ENCODE measurements around the gene AATK. TPM values are rescaled to one million over a fixed set of nuclear protein-coding genes. Genes with fewer than 3 reads are reported as not detected.

AATK gene
- total RNA-seq, 1 experiment from 2014 or later, result 0.46 TPM

- no peaks in the 10 kb centered on the region for H3K79me2 ChIP-seq (ENCODE audit: low read depth)
- no peaks in the 10 kb centered on the region for H3K9me3 ChIP-seq (ENCODE audit: insufficient read depth, low read depth)
- no peaks in the 10 kb centered on the region for H3K36me3 ChIP-seq (ENCODE audit: low read depth)
- no peak overlapping the region for H2AFZ ChIP-seq
- no peak for DNase-seq
- no peak overlapping the region for H3K27ac ChIP-seq
- no peaks in the 10 kb centered on the region for H3K9me2 ChIP-seq (ENCODE audit: insufficient read depth)
- ChIA-PET CTCF (no interaction called here), POLR2A (ENCODE audit: unreplicated experiment) (no interaction called here)
- intact Hi-C loops (cut with micrococcal nuclease; ENCODE audit: unreplicated experiment), result no loop called here
- no peaks in the 10 kb centered on the region for H3K4me1 ChIP-seq (replicated peaks; ENCODE audit: insufficient read depth)
- TF ChIP-seq EZH2 (IDR thresholded peaks at IDR 0.05; ENCODE audit: low read depth) (no peak), CTCF (conservative IDR thresholded peaks at IDR 0.05) (no peak)
- no peak overlapping the region for H3K4me3 ChIP-seq
- no peaks in the 10 kb centered on the region for H3F3A ChIP-seq (ENCODE audit: insufficient read depth, low read depth)
- H3K4me2 ChIP-seq, result no peak overlapping the region
- H4K20me1 ChIP-seq (ENCODE audit: insufficient read depth), result no peaks in the 10 kb centered on the region
- peaks cover 21% of the 10 kb centered on the region; the same call in 1 of the 2 replicates for H3K27me3 ChIP-seq (ENCODE audit: insufficient read depth, low read depth)
- BruUV-seq (replicated peaks), result no TSS peak
These were observed 5.7 kb downstream of the AATK start for GRCh38 chr17:81160306-81160705.

- no peak for TF ChIP-seq EZH2 (IDR thresholded peaks at IDR 0.05; ENCODE audit: low read depth)
- no peak for TF ChIP-seq CTCF (conservative IDR thresholded peaks at IDR 0.05)
- DNase-seq, result no peak
- Histone ChIP-seq H2AFZ (no peak overlapping the region), H3K9me3 (ENCODE audit: insufficient read depth, low read depth) (no peaks in the 10 kb centered on the region), H3K4me2 (no peak overlapping the region), H3K27ac (no peak overlapping the region), H3F3A (ENCODE audit: insufficient read depth, low read depth) (no peaks in the 10 kb centered on the region), H3K36me3 (ENCODE audit: low read depth) (no peaks in the 10 kb centered on the region), H3K9me2 (ENCODE audit: insufficient read depth) (no peaks in the 10 kb centered on the region), H3K4me1 (replicated peaks; ENCODE audit: insufficient read depth) (no peaks in the 10 kb centered on the region), H4K20me1 (ENCODE audit: insufficient read depth) (no peaks in the 10 kb centered on the region), H3K4me3 (no peak overlapping the region), H3K27me3 (ENCODE audit: insufficient read depth, low read depth) (peaks cover 16% of the 10 kb centered on the region; the same call in 1 of the 2 replicates), H3K79me2 (ENCODE audit: low read depth) (no peaks in the 10 kb centered on the region)
- CTCF ChIA-PET, result no interaction called here
- intact Hi-C loops (cut with micrococcal nuclease; ENCODE audit: unreplicated experiment), result no loop called here
- BruUV-seq (replicated peaks), result no TSS peak
- POLR2A ChIA-PET (ENCODE audit: unreplicated experiment), result no interaction called here
These were observed 6.3 kb downstream of the AATK start for GRCh38 chr17:81159611-81160265.

- H3K27me3 ChIP-seq (ENCODE audit: insufficient read depth, low read depth), result peaks cover 8% of the 10 kb centered on the region; the same call in 1 of the 2 replicates
- no peak overlapping the region for H3K4me2 ChIP-seq
- H3K4me3 ChIP-seq, result no peak overlapping the region
- H4K20me1 ChIP-seq (ENCODE audit: insufficient read depth), result no peaks in the 10 kb centered on the region
- no peak overlapping the region for H3K27ac ChIP-seq
- no peaks in the 10 kb centered on the region for H3K9me3 ChIP-seq (ENCODE audit: insufficient read depth, low read depth)
- H3K79me2 ChIP-seq (ENCODE audit: low read depth), result no peaks in the 10 kb centered on the region
- no peaks in the 10 kb centered on the region for H3K36me3 ChIP-seq (ENCODE audit: low read depth)
- DNase-seq, result no peak
- BruUV-seq (replicated peaks), result no TSS peak
- intact Hi-C loops (cut with micrococcal nuclease; ENCODE audit: unreplicated experiment), result no loop called here
- H3K9me2 ChIP-seq (ENCODE audit: insufficient read depth), result no peaks in the 10 kb centered on the region
- POLR2A ChIA-PET (ENCODE audit: unreplicated experiment), result no interaction called here
- CTCF ChIA-PET, result no interaction called here
- no peaks in the 10 kb centered on the region for H3K4me1 ChIP-seq (replicated peaks; ENCODE audit: insufficient read depth)
- H2AFZ ChIP-seq, result no peak overlapping the region
- H3F3A ChIP-seq (ENCODE audit: insufficient read depth, low read depth), result no peaks in the 10 kb centered on the region
- TF ChIP-seq CTCF (conservative IDR thresholded peaks at IDR 0.05) (no peak), EZH2 (IDR thresholded peaks at IDR 0.05; ENCODE audit: low read depth) (no peak)
These were observed 7.1 kb downstream of the AATK start for GRCh38 chr17:81158688-81159590.
